ENCODE measurements around the gene MEGF6.

The MEGF6 gene

GRCh38 chr1:3618881-3619671, 7.8 kb upstream of the MEGF6 start:
- Histone ChIP-seq H3K4me1 (ENCODE audit: insufficient read depth, low read length) (peaks cover 26% of the 10 kb centered on the region), H3K36me3 (ENCODE audit: insufficient read depth, low read length) (no peaks in the 10 kb centered on the region), H2AFZ (ENCODE audit: low read depth, low read length) (no peak overlapping the region), H3K27me3 (ENCODE audit: insufficient read depth, low read length) (no peaks in the 10 kb centered on the region), H3K4me3 (ENCODE audit: low read length) (no peak overlapping the region), H3K9me3 (ENCODE audit: low read length) (no peaks in the 10 kb centered on the region)

- Histone ChIP-seq H3K36me3 (ENCODE audit: insufficient read depth, low read length) (no peaks in the 10 kb centered on the region), H3K4me1 (ENCODE audit: insufficient read depth, low read length) (peaks cover 27% of the 10 kb centered on the region)
Measured at GRCh38 chr1:3618531-3618880, 7.2 kb upstream of the MEGF6 start.

GRCh38 chr1:3617806-3618345, 6.6 kb upstream of the MEGF6 start:
- H3K27me3 ChIP-seq (ENCODE audit: insufficient read depth, low read length): peaks cover 3% of the 10 kb centered on the region
- H3K4me3 ChIP-seq (ENCODE audit: low read length): no peak overlapping the region
- no peaks in the 10 kb centered on the region for H3K36me3 ChIP-seq (ENCODE audit: insufficient read depth, low read length)
- no peaks in the 10 kb centered on the region for H3K9me3 ChIP-seq (ENCODE audit: low read length)
- H2AFZ ChIP-seq (ENCODE audit: low read depth, low read length): no peak overlapping the region
- H3K4me1 ChIP-seq (ENCODE audit: insufficient read depth, low read length): peaks cover 27% of the 10 kb centered on the region

More at GRCh38 chr1:3618531-3618880, 7.2 kb upstream of the MEGF6 start:
- Histone ChIP-seq H3K27me3 (ENCODE audit: insufficient read depth, low read length) (no peaks in the 10 kb centered on the region), H2AFZ (ENCODE audit: low read depth, low read length) (no peak overlapping the region), H3K9me3 (ENCODE audit: low read length) (no peaks in the 10 kb centered on the region), H3K4me3 (ENCODE audit: low read length) (no peak overlapping the region)

- Histone ChIP-seq H3K4me3 (ENCODE audit: low read length) (no peak overlapping the region), H3K4me1 (ENCODE audit: insufficient read depth, low read length) (peaks cover 29% of the 10 kb centered on the region), H3K9me3 (ENCODE audit: low read length) (no peaks in the 10 kb centered on the region), H3K36me3 (ENCODE audit: insufficient read depth, low read length) (no peaks in the 10 kb centered on the region), H3K27me3 (ENCODE audit: insufficient read depth, low read length) (peaks cover 9% of the 10 kb centered on the region), H2AFZ (ENCODE audit: low read depth, low read length) (no peak overlapping the region)
Measured at GRCh38 chr1:3616861-3617260, 5.6 kb upstream of the MEGF6 start.

GRCh38 chr1:3614755-3615742, 3.7 kb upstream of the MEGF6 start:
- no peak overlapping the region for H3K4me3 ChIP-seq (ENCODE audit: low read length)
- no peaks in the 10 kb centered on the region for H3K9me3 ChIP-seq (ENCODE audit: low read length)
- H2AFZ ChIP-seq (ENCODE audit: low read depth, low read length): no peak overlapping the region
- peaks cover 33% of the 10 kb centered on the region for H3K4me1 ChIP-seq (ENCODE audit: insufficient read depth, low read length)
- H3K27me3 ChIP-seq (ENCODE audit: insufficient read depth, low read length): peaks cover 9% of the 10 kb centered on the region
- no peaks in the 10 kb centered on the region for H3K36me3 ChIP-seq (ENCODE audit: insufficient read depth, low read length)

- H3K4me3 ChIP-seq (ENCODE audit: low read length): no peak overlapping the region
- H3K36me3 ChIP-seq (ENCODE audit: insufficient read depth, low read length): no peaks in the 10 kb centered on the region
- H3K27me3 ChIP-seq (ENCODE audit: insufficient read depth, low read length): peaks cover 9% of the 10 kb centered on the region
- no peak overlapping the region for H2AFZ ChIP-seq (ENCODE audit: low read depth, low read length)
- H3K9me3 ChIP-seq (ENCODE audit: low read length): no peaks in the 10 kb centered on the region
- H3K4me1 ChIP-seq (ENCODE audit: insufficient read depth, low read length): peaks cover 43% of the 10 kb centered on the region
Measured at GRCh38 chr1:3612123-3612522, 815 bp upstream of the MEGF6 start.

GRCh38 chr1:3610527-3611169, 660 bp downstream of the MEGF6 start:
- Histone ChIP-seq H3K9me3 (ENCODE audit: low read length) (no peaks in the 10 kb centered on the region), H3K4me1 (ENCODE audit: insufficient read depth, low read length) (peaks cover 43% of the 10 kb centered on the region), H3K27me3 (ENCODE audit: insufficient read depth, low read length) (peaks cover 9% of the 10 kb centered on the region), H3K4me3 (ENCODE audit: low read length) (peak overlapping the region; percentile 57), H2AFZ (ENCODE audit: low read depth, low read length) (no peak overlapping the region), H3K36me3 (ENCODE audit: insufficient read depth, low read length) (no peaks in the 10 kb centered on the region)

- H3K9me3 ChIP-seq (ENCODE audit: low read length): no peaks in the 10 kb centered on the region
Measured at GRCh38 chr1:3609769-3610526, 1.4 kb downstream of the MEGF6 start.

GRCh38 chr1:3609016-3609768, 2.1 kb downstream of the MEGF6 start:
- Histone ChIP-seq H3K4me1 (ENCODE audit: insufficient read depth, low read length) (peaks cover 34% of the 10 kb centered on the region), H3K27me3 (ENCODE audit: insufficient read depth, low read length) (peaks cover 9% of the 10 kb centered on the region)

More at GRCh38 chr1:3609769-3610526, 1.4 kb downstream of the MEGF6 start:
- peaks cover 42% of the 10 kb centered on the region for H3K4me1 ChIP-seq (ENCODE audit: insufficient read depth, low read length)
- no peaks in the 10 kb centered on the region for H3K36me3 ChIP-seq (ENCODE audit: insufficient read depth, low read length)
- H3K4me3 ChIP-seq (ENCODE audit: low read length): peak overlapping the region; percentile 57
- H3K27me3 ChIP-seq (ENCODE audit: insufficient read depth, low read length): peaks cover 9% of the 10 kb centered on the region
- H2AFZ ChIP-seq (ENCODE audit: low read depth, low read length): no peak overlapping the region

GRCh38 chr1:3608154-3608553, 3.2 kb downstream of the MEGF6 start:
- H3K36me3 ChIP-seq (ENCODE audit: insufficient read depth, low read length): no peaks in the 10 kb centered on the region
- peaks cover 8% of the 10 kb centered on the region for H3K27me3 ChIP-seq (ENCODE audit: insufficient read depth, low read length)
- peaks cover 24% of the 10 kb centered on the region for H3K4me1 ChIP-seq (ENCODE audit: insufficient read depth, low read length)
- no peak overlapping the region for H2AFZ ChIP-seq (ENCODE audit: low read depth, low read length)
- H3K4me3 ChIP-seq (ENCODE audit: low read length): no peak overlapping the region
- no peaks in the 10 kb centered on the region for H3K9me3 ChIP-seq (ENCODE audit: low read length)

More at GRCh38 chr1:3609016-3609768, 2.1 kb downstream of the MEGF6 start:
- no peak overlapping the region for H3K4me3 ChIP-seq (ENCODE audit: low read length)
- no peaks in the 10 kb centered on the region for H3K36me3 ChIP-seq (ENCODE audit: insufficient read depth, low read length)
- H3K9me3 ChIP-seq (ENCODE audit: low read length): no peaks in the 10 kb centered on the region
- H2AFZ ChIP-seq (ENCODE audit: low read depth, low read length): no peak overlapping the region

- no peak overlapping the region for H2AFZ ChIP-seq (ENCODE audit: low read depth, low read length)
- no peak overlapping the region for H3K4me3 ChIP-seq (ENCODE audit: low read length)
- peaks cover 19% of the 10 kb centered on the region for H3K4me1 ChIP-seq (ENCODE audit: insufficient read depth, low read length)
- H3K9me3 ChIP-seq (ENCODE audit: low read length): no peaks in the 10 kb centered on the region
- peaks cover 4% of the 10 kb centered on the region for H3K27me3 ChIP-seq (ENCODE audit: insufficient read depth, low read length)
- H3K36me3 ChIP-seq (ENCODE audit: insufficient read depth, low read length): no peaks in the 10 kb centered on the region
Measured at GRCh38 chr1:3607703-3608065, 3.6 kb downstream of the MEGF6 start.
